Progenitor cell of endocrine pancreas (in vitro differentiated cells): ENCODE measurements around the gene MED20. TPM values are rescaled to one million over a fixed set of nuclear protein-coding genes. Genes with fewer than 3 reads are reported as not detected.

ENCODE experiments used
- DNase-seq: peaks from one replicate; pipeline ENCODE4 v3.0.0; 2021; ENCODE audit warnings: low spot score; ENCODE audit not compliant: unreplicated experiment
- H3K27ac Mint-ChIP-seq: 2 replicates; pipeline ENCODE4 v1.8.0; 2021; ENCODE audit warnings: mild to moderate bottlenecking, moderate library complexity, mixed read lengths
- H3K27me3 Mint-ChIP-seq: 2 replicates; pipeline ENCODE4 v1.8.0; 2021; ENCODE audit warnings: mixed read lengths
- H3K36me3 Mint-ChIP-seq: 2 replicates; pipeline ENCODE4 v1.8.0; 2022; ENCODE audit warnings: mixed read lengths; ENCODE audit not compliant: insufficient read depth
- H3K4me1 Mint-ChIP-seq: 2 replicates; pipeline ENCODE4 v1.8.0; 2021; ENCODE audit warnings: low read depth, mixed read lengths
- H3K4me3 Mint-ChIP-seq: 2 replicates; pipeline ENCODE4 v1.8.0; 2021; ENCODE audit warnings: low read depth, mild to moderate bottlenecking, moderate library complexity, mixed read lengths
- H3K9me3 Mint-ChIP-seq: 2 replicates; pipeline ENCODE4 v1.8.0; 2021; ENCODE audit warnings: low read depth, mixed read lengths
- total RNA-seq: library from RNA; stranded (reverse); gene quantifications from 2 replicates; pipeline ENCODE4 v1.2.1, GENCODE V29; 2021
- TF ChIP-seq, protein P1 (sequence below): fragments of 200-600 bp; sonication (generic); IDR thresholded peaks from one replicate; pipeline ENCODE4 v1.5.0; 2021; ENCODE audit warnings: antibody characterized with exemption, mild to moderate bottlenecking; ENCODE audit not compliant: unreplicated experiment

Gene MED20
- total RNA-seq, 1 donor from 2014 or later: 37.1 TPM

DNA sequence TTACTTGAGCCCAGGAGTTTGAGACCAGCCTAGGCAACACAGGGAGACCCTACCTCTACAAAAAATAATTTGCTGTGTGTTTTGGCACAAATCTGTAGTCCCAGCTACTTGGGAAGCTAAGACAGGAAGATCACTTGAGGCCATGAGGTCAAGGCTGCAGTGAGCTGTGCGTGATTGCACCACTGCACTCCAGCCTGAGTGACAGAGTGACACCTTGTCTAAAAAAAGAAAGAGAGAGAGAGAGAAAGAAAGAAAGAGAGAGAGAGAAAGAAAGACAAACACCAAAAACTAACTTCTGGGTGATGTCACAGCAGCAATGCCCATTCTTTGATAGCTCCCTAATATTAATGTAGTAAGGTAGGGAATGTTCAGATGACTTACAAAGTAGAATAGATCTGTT is 46.2 kb downstream of the MED20 start:
- no peak overlapping the region for H3K27ac Mint-ChIP-seq
- H3K4me3 Mint-ChIP-seq: no peak overlapping the region
- TF ChIP-seq, protein P1, sequence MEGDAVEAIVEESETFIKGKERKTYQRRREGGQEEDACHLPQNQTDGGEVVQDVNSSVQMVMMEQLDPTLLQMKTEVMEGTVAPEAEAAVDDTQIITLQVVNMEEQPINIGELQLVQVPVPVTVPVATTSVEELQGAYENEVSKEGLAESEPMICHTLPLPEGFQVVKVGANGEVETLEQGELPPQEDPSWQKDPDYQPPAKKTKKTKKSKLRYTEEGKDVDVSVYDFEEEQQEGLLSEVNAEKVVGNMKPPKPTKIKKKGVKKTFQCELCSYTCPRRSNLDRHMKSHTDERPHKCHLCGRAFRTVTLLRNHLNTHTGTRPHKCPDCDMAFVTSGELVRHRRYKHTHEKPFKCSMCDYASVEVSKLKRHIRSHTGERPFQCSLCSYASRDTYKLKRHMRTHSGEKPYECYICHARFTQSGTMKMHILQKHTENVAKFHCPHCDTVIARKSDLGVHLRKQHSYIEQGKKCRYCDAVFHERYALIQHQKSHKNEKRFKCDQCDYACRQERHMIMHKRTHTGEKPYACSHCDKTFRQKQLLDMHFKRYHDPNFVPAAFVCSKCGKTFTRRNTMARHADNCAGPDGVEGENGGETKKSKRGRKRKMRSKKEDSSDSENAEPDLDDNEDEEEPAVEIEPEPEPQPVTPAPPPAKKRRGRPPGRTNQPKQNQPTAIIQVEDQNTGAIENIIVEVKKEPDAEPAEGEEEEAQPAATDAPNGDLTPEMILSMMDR: no peak
- H3K4me1 Mint-ChIP-seq: no peaks in the 10 kb centered on the region
- no peaks in the 10 kb centered on the region for H3K27me3 Mint-ChIP-seq
- H3K36me3 Mint-ChIP-seq: peaks cover 5% of the 10 kb centered on the region
- H3K9me3 Mint-ChIP-seq: no peaks in the 10 kb centered on the region
- no peak for DNase-seq

DNA sequence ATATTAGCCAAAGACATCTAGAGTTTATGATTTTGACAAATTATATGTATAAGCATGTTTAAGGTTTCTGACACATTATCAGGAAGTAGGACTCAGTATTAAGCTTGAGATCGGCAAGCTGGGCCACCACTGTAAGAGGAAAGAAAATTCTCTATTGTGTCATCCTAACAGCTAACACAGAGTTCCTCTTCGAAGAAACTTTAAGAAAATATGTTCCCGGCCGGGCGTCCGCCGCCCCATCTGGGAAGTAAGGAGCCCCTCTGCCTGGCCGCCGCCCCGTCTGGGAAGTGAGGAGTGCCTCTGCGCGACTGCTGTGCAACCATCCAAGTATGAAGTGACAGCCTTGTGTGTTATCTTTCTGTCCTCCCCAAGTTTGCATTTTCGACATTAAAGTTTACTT is 48.8 kb downstream of the MED20 start:
- TF ChIP-seq, protein P1: no peak
- H3K36me3 Mint-ChIP-seq: peaks cover 5% of the 10 kb centered on the region
- no peak for DNase-seq
- no peaks in the 10 kb centered on the region for H3K9me3 Mint-ChIP-seq
- H3K27me3 Mint-ChIP-seq: no peaks in the 10 kb centered on the region
- H3K4me1 Mint-ChIP-seq: no peaks in the 10 kb centered on the region
- no peak overlapping the region for H3K27ac Mint-ChIP-seq
- no peak overlapping the region for H3K4me3 Mint-ChIP-seq

DNA sequence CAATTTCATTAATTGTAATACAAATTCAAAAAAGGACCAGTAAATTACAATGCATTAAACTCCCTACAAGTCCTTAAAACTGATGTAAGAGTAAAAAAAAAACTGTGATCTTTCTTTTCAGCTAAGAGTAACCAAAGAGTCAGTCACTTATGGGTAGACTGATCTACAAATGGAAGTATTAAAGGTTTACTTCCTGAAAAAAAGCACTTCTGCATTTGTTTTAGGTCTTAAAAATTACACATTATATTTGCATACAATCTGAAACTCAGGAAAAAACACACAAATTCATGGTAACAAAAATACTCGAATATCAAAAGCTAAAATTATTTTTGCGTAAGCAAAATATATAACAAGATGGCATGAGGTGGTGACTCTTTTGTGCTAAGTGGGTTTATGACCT is 49.2 kb downstream of the MED20 start:
- TF ChIP-seq, protein P1: no peak
- H3K27me3 Mint-ChIP-seq: no peaks in the 10 kb centered on the region
- no peak overlapping the region for H3K4me3 Mint-ChIP-seq

DNA sequence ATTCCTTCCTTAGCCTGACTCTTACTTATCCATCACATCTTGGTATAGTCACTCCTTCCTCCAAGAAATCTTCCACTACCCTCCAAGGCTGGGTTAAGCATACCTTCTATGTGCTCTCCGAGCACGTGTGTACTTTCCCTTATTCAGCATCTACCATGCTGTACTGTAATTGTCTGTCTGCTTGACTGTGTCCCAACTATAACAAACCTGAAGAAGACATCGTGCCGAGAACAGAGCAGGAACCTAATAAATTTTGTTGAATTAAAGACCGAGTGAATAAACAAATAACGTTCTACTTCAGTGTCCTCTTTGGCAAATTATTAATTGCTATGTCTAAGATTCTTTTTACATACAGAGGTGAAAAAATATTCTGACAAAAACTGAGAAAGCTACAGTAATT is 61.6 kb downstream of the MED20 start:
- no peak for DNase-seq
- Mint-ChIP-seq H3K27ac (no peak overlapping the region), H3K4me1 (no peaks in the 10 kb centered on the region), H3K4me3 (no peak overlapping the region), H3K27me3 (no peaks in the 10 kb centered on the region), H3K36me3 (peaks cover 9% of the 10 kb centered on the region), H3K9me3 (peaks cover 6% of the 10 kb centered on the region)
- TF ChIP-seq, protein P1: no peak

More for the DNA sequence above, 49.2 kb downstream of the MED20 start:
- no peak overlapping the region for H3K27ac Mint-ChIP-seq
- peaks cover 7% of the 10 kb centered on the region for H3K36me3 Mint-ChIP-seq
- DNase-seq: no peak
- H3K9me3 Mint-ChIP-seq: no peaks in the 10 kb centered on the region
- no peaks in the 10 kb centered on the region for H3K4me1 Mint-ChIP-seq

GRCh38 chr6:41858703-41859102 is 62.2 kb downstream of the MED20 start:
- H3K4me1 Mint-ChIP-seq: no peaks in the 10 kb centered on the region
- DNase-seq: no peak
- peaks cover 6% of the 10 kb centered on the region for H3K9me3 Mint-ChIP-seq
- H3K4me3 Mint-ChIP-seq: no peak overlapping the region
- no peak overlapping the region for H3K27ac Mint-ChIP-seq
- TF ChIP-seq, protein P1: no peak
- H3K27me3 Mint-ChIP-seq: no peaks in the 10 kb centered on the region
- peaks cover 9% of the 10 kb centered on the region for H3K36me3 Mint-ChIP-seq

Other genes starting within 250 kb of the MED20 start
- 0.48 and 0.55 TPM in 2 replicates for gene TFEB, start 185.5 kb downstream of the MED20 start, total RNA-seq
- gene PGC, start 173.7 kb downstream of the MED20 start, total RNA-seq: not detected in 2 replicates
- 6.3 and 7.6 TPM in 2 replicates for gene FRS3, start 141.2 kb downstream of the MED20 start, total RNA-seq
- gene PRICKLE4, start 140.4 kb downstream of the MED20 start, total RNA-seq: 4.3 and 4.9 TPM in 2 replicates
- 172 and 184 TPM in 2 replicates for gene TOMM6, start 133.4 kb downstream of the MED20 start, total RNA-seq
- 17.3 and 19.4 TPM in 2 replicates for gene USP49, start 25.8 kb downstream of the MED20 start, total RNA-seq
- 32.8 and 35.0 TPM in 2 replicates for gene BYSL, start 360 bp upstream of the MED20 start, total RNA-seq
- gene CCND3, start 20.7 kb upstream of the MED20 start, total RNA-seq: 10.4 and 11.7 TPM in 2 replicates
- gene TAF8, start 129.4 kb upstream of the MED20 start, total RNA-seq: 38.9 and 40.4 TPM in 2 replicates
- 11.8 and 14.5 TPM in 2 replicates for gene C6orf132, start 221.5 kb upstream of the MED20 start, total RNA-seq